Sigmoid colon (tissue), 4 donors: Measurements from ENCODE around the gene GRM7.

Source experiments
- CTCF ChIP-seq, 4 experiments: fragments of 450-650 bp in 3 of 4; fragments of 200-600 bp in 1 of 4; IDR thresholded peaks; one replicate each; pipeline ENCODE4 v1.5.1; 2016 to 2019; ENCODE audit warnings: antibody characterized with exemption in 4 of 4, mild to moderate bottlenecking in 3 of 4, moderate library complexity in 2 of 4
- EP300 ChIP-seq, 4 donors: sonication (generic); formaldehyde crosslinking; IDR thresholded peaks; one replicate each; pipeline ENCODE4 v1.6.1; 2017; ENCODE audit warnings: antibody characterized with exemption in 4 of 4
- POLR2A ChIP-seq, 2 donors: fragments of 450-650 bp; IDR thresholded peaks; one replicate each; pipeline ENCODE4 v1.6.1; 2016; ENCODE audit warnings: antibody characterized with exemption in 2 of 2, mild to moderate bottlenecking in 2 of 2, moderate library complexity in 2 of 2
- POLR2AphosphoS5 ChIP-seq, 4 donors: sonication (generic); formaldehyde crosslinking; IDR thresholded peaks; one replicate each; pipeline ENCODE4 v1.6.1; 2017; ENCODE audit warnings: antibody characterized with exemption in 4 of 4

DNA sequence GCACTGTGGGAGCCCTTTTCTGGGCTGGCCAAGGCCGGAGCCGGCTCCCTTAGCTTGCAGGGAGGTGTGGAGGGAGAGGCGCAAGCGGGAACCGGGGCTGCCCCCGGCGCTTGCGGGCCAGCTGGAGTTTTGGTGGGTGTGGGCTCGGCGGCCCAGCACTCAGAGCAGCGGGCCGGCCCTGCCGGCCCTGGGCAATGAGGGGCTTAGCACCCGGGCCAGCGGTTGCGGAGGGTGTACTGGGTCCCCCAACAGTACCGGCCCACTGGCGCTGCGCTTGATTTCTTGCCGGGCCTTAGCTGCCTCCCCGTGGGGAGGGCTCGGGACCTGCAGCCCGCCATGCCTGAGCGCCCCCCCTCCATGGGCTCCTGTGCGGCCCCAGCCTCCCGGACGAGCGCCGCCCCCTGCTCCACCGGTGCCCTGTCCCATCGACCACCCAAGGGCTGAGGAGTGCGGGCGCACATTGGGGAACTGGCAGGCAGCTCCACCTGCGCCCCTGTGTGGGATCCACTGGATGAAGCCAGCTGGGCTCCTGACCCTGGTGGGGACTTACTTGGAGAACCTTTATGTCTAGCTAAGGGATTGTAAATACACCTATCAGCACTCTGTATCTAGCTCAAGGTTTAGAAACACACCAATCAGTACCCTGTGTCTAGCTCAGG, 707.7 kb downstream of the GRM7 start:
- TF ChIP-seq CTCF (IDR thresholded peaks at IDR 0.05) (no peak), EP300 (IDR thresholded peaks at IDR 0.05) (no peak), POLR2AphosphoS5 (IDR thresholded peaks at IDR 0.05) (no peak), POLR2A (IDR thresholded peaks at IDR 0.05) (no peak)
